EH (cell line): ENCODE data around the gene CFAP46.
"Not testable (repeated sequence)": the region's sequence is repeated elsewhere in the genome, so short reads cannot be mapped to it uniquely, and the experiment has no call there.

Source experiments
- DNase-seq: peaks from one replicate; pipeline ENCODE4 v3.0.0-alpha.2; 2015; ENCODE audit warnings: low read depth

The CFAP46 gene

DNA sequence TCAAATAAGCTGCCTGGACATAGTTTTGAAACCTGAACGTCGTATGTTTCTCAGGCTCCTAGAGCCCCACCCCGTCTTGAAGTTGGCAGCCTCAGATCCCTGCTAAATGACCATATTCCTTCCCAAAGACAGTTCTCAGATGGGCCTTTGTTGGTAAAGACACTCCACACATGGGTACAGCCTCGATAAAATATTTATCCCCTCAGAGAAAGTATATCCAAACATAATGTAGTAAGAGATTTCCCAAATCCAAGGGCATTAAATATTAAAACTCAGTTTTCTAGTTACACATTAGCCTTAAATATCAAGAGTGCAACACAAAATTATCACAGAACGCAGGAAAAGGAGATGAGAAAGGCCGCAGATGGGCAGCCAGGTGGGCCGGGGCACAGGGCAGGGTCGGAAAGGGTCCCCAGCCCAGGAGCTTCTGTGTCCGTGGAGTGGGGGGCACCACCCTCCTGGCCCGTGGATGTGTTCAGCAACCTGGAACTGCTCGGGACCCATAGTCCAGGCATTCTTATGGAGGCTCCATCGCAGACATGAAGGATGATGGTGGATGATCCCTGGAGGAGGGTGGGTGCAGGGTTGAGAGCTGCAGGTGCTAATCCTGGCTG, 1.5 kb upstream of the CFAP46 start:
- DNase-seq, result no peak

DNA sequence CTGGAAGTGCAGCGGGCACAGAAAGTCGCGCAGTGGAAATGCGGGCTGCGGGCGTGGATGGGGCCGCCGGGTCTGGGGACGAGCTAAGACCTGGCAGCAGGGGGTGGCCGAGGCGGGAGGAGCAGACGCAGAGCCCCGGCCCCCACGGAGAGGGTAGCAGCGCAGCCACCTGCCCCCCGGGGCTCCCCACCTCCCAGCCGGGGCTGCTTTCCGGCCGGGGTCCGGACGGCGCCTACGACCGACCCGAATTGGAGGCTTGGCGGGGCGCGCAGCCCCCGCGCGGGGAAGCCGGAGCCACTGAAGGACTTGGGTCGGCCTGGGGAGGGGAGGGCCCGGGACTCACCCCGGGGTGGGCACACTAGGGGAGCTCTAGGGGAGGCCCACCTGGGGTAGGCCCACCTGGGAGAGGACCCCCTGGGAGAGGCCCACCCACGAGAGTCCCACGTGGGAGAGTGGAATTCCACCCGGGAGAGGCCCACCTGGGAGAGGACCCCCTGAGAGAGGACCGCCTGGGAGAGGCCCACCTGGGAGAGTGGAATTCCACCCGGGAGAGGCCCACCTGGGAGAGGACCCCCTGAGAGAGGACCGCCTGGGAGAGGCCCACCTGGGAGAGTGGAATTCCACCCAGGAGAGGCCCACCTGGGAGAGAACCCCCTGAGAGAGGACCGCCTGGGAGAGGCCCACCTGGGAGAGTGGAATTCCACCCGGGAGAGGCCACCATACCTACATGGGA, 854 bp upstream of the CFAP46 start:
- no peak for DNase-seq

DNA sequence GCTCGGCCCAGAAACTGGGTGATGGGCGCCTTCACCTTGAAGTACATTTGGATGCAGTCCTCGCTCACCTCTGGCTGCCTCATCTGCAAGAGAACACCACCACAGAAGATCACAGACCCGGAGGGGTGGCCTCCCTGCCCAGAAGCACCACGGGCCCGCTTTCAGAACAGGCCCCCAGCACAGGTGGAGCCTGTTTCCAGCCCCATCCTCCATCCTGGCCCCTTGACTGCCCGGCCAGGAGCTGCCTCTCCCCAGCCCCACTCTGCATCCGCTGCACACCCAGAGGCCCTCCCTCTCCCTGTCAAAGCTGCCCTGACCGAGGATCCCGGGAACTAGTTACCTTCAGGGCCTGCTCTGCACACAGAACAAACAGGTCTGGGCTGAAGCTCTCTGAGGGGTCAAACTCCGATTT, 724 bp downstream of the CFAP46 start:
- no peak for DNase-seq

DNA sequence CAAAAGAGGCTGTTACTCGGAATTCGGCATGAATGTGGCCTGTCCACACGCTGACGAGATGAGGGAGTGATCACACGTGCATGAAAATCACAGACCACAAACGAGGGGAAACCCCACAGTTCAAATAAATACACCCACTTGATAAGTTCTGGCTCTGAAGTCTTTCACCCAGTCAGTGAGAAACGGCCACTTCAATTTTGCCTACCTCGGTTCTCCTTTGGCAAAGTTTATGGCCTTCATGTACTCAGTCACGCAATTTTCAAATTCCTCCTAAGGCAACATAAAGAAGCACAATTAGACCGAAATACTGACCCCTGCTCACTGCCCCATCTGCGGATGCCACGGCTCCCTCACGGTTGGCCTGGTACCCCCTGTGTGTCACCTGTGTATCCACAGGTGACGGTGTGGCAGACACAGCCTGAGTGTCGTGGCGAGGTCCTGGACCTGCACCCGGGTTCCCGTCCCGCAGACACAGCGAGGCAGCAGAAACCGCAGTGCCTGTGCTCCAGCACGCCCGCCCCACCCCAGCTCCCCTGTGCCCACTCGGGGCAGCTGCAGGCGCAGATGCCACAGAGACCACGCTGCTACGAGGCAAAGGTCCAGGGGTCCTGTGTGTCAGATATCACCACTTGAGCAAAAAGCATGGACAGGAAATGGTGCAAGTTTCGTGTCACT, 1.4 kb downstream of the CFAP46 start:
- DNase-seq, result no peak

DNA sequence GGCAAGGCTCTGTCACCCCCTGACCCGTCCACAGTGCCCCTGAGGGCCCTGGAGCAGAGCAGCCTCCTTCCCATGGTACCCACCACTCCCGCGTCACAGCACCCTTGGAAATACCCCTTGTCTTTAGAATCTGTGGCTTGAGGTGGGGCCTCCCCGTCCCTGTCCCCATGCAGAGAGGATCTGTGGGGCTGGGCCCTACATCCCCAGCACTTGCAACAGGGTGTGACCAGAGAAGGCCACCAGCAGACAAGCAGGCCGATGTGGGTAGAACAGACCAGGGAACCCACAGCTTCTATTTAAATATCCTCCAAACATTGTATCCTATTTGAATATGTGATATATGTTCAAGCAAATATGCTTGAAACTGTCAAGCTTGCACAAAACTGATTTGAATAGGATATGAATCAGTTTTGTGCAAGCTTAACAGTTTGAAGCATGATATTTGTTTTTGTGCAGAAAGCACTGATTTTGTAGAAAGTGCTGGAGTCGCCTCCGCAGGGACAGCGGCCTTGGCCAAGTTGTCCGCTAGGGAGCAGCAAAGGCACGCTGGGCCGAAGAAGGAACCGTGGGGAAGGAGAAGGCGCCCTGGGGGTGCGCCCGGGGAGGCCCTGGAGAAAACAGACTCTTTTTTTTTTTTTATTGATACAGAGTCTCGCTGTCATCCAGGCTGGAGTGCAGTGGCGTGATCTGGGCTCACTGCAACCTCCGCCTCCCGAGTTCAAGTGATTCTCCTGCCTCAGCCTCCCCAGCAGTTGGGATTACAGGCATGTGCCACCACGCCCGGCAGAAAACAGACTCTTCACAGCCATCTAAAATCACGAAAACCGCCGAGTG, 2.2 kb downstream of the CFAP46 start:
- peak; percentile 50 for DNase-seq

DNA sequence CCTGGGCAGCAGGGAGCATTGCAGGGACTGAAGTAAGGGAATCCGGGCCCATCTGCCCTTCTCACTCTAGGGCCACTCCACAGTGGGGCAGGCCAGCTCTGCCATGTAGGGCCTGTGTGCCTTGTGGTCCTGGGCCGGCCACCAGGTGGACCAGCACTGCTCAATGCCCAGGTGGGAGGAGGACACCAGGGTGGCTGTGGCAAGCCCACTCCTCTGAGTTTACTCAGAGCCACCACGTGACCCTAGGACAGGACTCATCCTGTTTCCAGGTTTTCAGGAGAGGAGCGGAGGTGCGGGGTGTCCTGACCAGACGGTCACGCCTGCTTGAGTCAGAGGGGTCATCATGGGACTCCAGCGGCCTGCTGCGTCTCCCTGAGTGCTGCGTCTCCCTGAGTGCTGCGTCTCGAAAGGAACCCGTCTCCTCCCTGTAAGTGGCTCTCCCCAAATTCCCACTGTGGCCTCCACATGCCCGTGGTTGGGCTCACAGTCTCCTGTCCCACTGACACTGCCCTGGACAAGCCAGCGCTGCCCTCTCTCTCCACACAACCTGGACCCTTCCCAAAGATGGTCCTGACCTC, 2.9 kb downstream of the CFAP46 start:
- DNase-seq, result no peak

DNA sequence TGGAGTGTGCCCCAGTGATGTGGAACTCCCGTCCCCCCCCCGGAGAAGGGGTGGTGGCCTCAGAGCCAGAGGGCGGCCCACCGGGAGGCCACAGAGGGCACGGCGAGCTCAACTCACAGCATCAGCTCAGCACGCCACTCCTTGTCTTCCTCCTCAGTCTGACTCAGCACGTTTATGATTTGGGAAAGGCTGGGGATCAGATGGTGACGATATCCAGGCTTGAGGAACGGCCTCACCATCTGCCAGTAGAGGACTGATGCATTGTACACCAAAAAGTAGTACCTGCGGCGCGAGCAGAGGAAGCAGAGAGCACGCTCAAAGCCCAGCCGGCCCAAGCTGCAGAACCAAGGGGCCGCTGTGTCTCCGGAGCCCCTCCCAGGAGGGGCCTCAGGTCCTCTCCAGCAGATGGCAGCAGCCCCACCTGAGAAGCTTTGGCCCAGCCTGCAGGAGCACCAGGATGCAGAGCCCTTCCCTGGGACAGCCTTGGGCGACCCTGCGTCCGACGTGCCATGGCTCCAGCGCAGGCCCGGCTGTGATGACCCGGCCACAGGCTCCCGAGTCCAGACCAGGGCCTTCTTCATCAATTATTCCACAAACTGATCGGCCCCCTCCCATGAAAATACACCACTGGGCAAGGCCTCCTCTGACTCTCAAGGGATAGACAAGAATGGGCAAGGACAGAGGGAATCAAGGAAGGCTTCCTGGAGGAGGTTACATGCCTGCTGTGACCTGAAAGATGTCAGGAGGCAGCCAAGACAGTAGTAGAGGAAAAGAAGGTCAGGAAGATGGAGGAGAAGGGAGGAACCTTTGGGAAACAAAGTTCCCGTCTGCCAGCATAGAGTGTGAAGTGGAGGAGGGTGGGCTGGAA, 3.7 kb downstream of the CFAP46 start:
- no peak for DNase-seq

DNA sequence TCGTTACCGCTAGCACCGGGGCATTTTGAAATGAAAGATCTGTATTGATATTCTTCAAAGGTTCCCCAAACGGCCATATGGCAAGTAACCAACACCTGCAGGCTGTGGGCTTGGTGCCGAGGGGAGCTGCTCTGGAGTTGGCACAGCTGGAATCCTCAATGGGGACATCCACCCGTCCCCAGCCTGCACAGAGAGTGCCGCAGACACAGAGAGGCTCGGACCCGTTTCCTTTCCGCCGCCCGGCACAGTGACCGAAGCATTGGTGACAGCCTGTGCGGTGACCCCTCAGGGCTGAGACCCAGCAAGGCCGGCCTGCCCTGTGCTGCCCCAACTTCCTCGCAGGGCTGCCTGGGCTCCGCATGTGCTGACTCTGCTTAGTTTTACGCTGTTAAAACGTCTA, 4.5 kb downstream of the CFAP46 start:
- no peak for DNase-seq

DNA sequence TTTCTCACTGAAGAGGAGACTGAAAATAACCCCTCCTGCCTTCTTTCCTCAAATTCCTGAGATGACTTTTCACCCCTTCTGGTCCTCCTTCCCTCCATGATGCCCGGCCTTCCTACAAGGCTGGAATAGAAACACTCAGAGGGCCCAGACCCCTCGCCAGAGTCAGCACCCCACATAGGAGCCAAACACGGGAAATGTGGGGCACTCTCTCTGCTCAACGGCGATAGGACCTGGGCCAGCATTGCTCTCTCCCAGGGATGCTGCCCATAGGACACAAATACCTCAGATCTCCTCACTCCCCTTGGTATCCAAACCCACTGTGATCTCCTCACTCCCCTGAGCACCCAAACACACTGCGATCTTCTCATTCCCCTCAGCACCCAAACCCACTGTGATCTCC, 7.4 kb downstream of the CFAP46 start:
- no peak for DNase-seq

DNA sequence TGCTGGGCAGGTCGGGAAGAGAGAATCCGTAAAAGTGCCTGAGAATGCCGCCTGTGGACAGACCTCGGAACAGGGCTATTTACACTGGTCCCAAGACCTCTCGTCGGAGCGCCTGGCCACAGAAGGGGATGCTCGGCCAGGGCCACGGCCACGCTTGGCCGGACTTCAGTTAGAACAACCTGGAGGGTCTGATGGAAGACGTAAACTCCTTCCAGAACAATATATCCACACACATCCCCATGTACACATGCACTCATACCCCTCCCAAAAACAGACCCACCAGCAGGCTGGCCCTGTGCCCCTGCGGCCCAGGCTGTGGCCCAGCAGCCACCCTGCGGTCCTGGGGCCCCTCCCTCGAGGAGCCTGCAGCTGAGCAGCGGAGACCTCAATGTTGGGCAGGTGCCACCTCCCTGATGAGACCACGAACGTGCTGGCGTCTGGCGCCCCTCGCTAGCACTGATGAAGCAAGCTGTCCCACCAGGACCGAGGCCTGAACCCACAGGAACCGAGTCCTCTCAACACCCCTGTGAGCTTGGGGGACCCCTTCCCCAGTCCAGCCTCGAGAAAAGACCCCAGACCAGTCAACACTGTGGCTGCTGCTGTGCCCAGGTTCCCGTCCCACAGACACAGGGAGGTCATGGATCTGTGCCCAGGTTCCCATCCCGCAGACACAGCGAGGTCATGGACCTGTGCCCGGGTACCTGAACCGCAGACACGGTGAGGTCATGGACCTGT, 8.9 kb downstream of the CFAP46 start:
- DNase-seq, result no peak

DNA sequence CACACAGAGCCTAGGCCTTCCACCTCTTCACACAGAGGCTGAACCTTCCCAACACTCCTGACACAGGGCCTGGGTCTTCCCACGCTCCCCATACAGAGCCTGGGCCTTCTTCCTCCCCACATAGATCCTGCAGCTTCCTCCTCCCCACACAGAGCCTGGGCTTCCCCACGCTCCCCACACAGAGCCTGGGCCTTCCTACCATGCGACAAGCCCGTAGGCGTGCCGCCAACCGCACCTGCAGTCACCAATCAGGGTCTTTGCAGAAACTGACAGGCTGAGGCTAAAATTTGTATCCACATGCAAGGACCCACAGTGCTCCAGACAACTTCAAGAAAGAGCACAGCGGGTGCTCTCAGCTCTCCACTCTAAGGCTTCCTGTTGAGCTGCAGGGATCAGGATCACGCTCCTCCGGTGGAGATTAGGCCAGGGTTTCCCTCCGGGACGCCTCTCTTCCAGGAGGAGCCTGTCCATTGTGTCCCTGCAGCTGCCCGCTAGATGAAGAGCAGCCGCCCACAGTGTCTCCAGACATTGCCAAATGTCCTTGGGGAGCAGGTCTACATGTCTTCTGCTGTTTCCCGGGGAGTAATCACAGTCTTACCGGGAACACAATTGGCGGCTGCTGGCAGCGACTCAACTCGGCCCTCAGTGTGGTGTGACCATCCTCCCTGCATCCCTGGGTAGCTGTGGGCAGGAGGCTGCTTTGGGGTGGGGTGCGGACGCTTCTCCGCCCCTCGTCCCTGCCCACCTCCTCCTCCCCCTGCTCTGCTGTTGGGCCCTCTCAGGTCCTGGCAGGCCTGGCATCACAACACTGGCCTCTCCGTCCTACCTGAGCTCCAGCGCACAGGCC, 9.7 kb downstream of the CFAP46 start:
- no peak for DNase-seq

DNA sequence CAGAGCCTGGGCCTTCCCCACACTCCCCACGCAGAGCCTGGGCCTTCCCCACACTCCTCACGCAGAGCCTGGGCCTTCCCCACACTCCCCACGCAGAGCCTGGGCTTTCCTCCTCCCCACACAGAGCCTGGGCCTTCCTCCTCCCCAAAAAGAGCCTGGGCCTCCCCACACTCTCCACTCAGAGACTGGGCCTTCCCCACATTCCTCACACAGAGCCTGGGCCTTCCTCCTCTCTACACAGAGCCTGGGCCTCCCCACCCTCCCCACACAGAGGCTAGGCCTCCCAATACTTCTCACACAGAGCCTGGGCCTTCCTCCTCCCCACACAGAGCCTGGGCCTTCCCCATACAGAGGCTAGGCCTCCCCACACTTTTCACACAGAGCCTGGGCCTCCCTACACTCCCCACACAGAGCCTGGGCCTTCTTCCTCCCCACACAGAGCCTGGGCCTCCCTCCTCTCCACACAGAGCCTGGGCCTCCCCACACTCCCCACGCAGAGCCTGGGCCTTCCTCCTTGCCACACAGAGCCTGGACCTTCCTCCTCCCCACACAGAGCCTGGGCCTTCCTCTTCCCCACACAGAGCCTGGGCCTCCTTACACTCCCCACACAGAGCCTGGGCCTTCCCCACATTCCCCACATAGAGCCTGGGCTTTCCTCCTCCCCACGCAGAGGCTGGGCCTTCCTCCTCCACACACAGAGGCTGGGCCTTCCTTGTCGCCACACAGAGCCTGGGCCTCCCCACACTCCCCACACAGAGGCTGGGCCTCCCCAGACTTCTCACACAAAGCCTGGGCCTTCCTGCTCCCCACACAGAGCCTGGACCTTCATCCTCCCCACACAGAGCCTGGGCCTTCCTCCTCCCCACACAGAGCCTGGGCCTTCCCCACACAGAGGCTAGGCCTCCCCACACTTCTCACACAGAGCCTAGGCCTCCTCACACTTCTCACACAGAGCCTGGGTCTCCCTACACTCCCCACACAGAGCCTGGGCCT, 10.8 kb downstream of the CFAP46 start:
- DNase-seq, result peak; percentile 13

DNA sequence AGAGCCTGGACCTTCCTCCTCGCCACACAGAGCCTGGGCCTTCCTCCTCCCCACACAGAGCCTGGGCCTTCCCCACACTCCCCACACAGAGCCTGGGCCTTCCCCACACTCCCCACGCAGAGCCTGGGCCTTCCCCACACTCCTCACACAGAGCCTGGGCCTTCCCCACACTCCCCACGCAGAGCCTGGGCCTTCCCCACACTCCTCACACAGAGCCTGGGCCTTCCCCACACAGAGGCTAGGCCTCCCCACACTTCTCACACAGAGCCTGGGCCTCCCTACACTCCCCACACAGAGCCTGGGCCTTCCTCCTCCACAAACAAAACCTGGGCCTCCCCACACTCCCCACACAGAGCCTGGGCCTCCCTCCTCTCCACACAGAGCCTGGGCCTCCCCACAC, 11.7 kb downstream of the CFAP46 start:
- DNase-seq, result not testable (repeated sequence)

DNA sequence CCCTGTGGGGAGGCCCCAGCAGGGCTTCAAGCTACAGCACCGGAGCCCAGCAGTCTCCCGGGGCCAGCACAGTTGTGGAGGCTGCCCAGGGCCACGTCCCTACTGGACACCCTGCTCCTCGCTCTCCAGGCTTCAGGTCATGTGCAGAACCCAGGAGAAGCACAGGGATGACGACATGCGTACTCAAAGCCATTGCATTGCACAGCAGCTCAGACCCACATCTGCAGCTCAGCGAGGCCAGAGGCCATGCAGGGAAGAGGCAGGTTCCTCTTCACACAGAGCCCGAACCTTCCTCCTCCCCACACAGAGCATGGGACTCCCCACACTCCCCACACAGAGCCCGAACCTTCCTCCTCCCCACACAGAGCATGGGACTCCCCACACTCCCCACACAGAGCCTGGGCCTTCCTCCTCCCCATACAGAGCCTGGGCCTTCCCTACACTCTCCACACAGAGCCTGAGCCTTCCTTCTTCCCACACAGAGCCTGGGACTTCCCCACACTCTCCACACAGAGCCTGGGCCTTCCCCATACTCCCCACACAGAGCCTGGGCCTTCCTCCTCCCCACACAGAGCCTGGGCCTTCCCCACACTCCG, 12.3 kb downstream of the CFAP46 start:
- DNase-seq, result no peak

DNA sequence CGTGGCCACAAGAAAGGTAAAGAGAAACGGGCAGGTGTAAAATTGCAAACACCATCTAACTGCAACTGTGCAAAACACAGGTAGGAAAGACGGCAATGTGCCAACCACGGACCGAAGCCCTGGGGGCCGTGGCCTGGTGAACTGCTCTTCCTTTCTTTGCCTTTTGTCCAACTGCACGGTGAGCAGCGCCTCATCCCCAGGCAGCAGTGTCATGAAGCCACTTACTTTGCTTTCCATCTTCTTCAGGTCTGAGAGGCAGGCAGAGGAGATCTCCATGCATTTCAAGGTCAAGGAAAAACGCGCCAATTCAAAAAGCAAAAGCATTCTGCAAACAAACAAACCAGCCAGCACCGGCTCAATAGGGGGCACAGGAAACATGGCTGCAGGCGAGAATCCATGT, 12.9 kb downstream of the CFAP46 start:
- no peak for DNase-seq

DNA sequence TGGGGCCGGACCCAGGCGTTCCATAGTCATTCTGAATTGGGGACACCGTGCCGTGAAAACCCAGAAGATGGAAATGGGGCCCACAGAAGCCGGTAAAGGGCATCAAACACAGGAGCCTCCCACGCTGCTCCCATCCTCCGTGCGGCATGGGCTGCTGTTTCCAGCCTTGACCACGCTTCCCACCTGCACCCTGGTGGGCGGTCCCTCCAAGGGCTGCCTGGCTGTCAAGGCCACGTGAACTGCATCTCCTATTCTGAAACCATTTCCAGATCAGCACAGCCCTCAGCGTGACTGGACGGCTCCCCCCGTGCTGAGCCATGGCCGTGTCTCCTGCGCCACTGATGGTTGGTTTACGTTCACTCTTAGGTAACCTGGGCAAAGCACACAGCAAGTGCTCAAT, 14.1 kb downstream of the CFAP46 start:
- no peak for DNase-seq

DNA sequence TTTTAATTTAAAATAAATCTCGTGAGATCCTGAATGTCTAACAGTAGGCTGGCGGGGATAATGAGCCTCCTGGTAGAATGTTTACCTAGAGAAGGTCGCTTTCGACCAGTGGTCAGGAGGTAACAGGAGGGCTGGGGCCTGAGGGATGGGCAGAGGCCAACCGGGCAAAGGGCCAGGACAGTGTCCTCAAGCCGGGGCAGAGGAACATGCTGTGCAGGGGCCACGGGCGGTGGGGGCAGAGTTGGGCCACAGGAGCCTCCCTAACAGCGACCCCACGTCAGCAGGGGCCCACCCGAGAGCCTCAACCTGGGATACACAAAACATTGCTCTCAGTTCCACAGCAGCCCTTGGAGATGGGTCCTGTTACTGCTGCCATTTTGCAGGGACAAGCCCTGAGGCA, 14.5 kb downstream of the CFAP46 start:
- no peak for DNase-seq
